ENCODE measurements around the gene ADAM22.

Gene ADAM22

DNA sequence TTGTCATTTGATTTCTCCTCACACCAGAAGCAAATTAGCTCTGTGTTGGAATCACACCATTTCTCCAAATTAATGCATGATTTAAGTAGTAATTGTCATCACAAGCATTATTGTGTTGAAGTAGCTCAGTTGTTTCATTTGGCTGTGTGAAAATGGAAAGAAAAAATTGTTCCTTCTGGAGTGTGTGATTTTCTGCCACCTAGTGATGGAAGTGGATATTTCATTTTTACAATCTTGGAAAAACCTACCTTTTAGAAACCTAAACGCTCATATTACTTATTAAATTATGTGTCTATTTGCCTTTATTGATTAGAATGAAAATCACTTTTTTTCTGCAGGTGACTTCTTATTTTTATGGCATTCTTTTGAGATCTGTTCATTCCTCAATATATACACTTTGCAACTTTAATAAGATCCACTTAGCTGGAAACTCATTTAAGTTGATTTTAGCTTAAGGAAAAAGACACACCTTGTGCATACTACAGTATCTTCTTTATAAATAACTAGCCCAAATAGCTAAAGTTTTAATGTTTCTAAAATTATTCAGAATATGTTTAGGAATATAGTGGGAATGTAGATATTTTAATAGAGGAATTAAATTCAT lies 235.8 kb downstream of the ADAM22 start:
- peak; percentile 30 for DNase-seq

DNA sequence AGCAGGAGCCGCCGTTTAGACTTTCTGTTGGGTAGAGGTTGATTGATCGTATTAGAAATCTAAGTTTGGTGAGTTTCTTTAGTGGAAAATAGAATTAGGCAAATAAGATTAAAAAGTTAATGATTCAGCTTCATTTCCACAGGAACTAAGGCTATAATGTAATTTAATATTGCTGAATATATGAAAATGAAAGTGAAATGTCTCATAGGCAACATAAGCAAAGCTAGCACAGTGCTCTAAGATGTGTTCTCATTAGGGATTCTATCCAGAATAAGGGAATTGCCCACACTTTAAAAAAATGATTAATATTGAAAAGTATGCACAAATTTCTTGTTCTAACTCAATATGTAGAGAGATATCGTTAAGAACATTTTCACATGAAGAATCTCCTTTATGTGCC lies 238.8 kb downstream of the ADAM22 start:
- no peak for DNase-seq

DNA sequence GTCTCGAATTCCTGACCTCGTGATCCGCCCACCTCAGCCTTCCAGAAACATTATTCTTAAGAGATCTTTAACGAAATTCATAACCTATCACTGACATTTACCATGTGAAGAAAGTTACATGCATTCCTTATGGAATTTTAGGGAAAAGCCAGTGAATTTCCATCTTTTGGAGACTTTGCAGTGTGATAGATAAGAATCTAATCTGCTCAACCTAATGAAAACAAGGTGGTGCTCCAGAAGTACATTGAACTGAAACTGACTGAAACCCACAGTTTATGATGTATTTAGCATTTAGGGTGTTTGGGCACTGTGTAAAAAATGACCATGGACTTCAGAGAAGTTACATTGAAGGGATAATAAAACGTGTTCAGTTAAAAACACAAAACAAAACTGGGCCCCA lies 242.1 kb downstream of the ADAM22 start:
- no peak for DNase-seq

DNA sequence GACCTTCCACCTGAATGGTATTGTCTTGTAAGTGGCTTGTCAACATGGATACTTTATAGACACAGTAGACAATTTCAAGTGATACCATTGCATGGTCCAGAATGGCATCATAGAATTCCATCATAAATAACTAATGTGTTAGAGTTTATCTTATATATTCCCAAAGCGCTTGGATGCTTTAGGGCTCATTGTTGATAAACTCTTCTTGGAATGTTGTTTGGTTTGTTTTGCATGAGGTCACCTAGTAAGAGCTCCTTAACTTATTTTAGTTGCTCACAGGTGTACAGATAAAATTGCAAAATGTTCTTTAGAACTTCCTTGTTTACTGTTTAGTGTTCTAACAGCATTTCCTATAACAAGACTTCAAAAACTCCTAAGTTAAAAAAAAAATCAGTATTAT lies 249.0 kb downstream of the ADAM22 start:
- DNase-seq = no peak

DNA sequence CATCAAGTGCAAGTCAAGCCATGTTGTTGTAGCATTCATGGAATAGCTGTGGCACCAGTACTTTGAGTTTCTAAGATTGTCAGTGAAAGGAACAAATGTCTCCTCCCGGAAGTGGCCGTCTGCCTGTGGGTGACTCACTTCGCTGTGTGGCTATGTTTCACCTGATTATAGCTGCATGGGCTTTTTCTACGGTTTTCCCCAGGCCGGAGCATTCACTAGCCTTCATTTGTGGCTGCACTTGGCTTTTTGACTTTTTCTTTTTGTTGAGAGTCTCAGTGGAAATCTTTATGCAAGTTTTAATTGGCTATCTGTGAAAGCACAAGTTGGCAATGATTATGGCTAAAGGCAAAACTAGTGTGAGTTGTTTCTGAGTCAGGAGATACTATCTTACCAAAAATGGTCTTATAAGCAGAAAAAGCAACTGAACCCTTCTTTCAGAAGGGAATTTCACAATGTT lies 250.8 kb downstream of the ADAM22 start:
- DNase-seq = no peak

DNA sequence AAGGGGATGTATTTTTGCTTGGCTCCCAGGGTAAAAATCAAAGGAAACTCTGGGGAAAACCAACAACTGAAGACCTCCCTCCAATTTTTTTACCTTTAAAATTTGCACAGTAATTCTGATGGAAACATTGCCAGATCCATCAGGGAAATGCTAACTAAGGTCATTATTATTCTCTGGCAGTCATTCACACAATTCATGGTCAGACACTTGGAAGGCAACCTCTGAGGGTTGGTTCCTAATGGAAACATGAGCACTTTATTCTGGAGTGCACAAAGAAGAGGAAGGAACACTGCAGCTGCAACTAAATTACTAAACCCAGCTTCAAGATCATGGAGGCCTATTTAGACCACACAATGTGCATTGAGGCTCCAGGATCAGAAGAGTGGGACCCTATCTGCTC lies 251.6 kb downstream of the ADAM22 start:
- DNase-seq = no peak

DNA sequence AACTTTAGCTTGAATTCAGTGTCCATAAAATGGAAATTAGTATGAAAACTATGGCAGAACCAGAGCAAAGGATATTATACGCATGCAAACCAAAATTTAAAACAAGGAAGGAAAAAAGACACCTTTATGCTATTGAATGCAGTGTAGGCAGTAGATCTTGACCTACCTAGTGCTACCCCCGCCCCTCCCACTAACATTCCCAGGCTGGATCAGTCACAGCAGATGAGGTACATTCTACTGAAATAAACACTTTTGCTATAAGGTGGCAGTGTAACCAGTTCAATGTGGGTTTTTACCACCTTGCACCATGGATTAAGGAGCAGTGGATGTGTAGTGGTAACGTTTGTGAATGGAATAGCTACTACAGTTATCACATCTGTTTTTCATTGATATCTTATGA lies 257.9 kb downstream of the ADAM22 start:
- DNase-seq = peak; percentile 80

DNA sequence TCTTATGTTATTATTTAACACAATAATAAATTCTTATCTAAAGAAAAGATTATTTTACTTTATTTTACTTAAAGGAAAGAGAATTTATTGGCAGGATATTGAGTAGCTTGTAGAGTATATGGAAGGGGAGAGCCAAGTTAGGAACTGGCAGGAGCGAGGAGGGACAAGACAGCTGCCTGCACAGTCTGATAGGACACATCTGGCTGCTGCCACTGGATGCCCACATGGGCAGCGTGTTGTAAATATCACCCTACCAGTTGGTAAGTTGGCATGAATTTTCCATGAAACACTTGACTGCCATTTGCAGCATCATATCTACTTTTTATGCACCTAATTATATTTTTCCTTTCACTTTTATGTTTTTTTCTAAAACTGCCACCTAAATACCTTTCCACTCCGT lies 266.2 kb downstream of the ADAM22 start:
- no peak for DNase-seq

DNA sequence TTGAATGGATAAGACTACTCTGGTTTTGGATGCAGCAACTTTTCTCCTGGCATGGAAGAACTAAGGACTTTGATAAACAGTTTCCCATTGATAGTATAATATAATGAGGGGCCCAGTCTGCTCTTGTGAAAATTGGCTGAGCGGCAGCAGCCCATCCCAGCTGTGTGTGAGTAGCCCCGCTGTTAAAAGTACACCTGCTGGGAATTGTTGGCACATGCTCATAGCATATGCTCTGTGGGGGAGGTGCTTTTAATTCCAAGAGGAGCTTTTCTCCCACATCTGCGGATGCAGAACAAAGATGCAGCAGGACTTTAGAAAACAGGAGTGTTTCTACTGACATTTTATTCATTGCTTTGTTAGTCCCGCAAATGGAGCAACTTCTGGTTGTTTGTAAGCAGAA lies 266.7 kb downstream of the ADAM22 start:
- peak; percentile 35 for DNase-seq

DNA sequence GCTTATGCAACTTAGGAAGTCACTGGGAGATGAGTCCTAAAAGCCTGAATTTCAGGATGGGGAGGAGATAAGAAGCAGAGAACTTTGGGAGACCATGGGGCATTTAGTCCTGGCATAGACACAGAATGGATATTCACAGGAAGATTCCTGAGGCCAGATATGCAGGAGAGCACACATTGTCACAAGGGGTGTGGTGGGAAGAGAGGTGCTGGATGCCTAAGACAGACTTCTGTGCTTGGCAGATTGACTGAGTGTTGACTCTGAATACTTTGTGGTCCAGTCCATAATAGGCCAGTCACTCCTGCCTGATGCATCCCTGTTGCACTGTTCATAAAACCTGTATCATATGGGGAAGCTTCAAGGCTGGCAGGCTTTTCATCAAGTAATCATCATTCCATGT lies 267.3 kb downstream of the ADAM22 start:
- DNase-seq = no peak

DNA sequence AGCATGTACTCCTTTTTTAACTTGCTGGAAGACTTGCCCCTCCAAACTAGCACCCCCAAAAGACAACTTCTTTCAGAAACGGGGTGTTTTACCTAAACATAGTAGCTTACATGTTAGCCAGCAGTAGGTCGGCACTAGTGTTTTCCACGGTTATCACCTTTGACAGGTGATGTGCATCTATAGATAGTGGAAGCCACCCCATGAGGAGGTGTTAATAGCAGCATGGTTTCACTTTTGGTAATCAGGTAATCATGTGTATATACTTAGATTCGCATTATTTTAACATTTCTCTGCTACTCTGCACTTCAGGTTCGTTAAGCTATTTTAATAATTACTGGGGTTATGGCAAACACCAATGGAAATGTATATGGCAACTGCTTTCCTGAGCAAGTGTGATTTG lies 268.2 kb downstream of the ADAM22 start:
- no peak for DNase-seq

DNA sequence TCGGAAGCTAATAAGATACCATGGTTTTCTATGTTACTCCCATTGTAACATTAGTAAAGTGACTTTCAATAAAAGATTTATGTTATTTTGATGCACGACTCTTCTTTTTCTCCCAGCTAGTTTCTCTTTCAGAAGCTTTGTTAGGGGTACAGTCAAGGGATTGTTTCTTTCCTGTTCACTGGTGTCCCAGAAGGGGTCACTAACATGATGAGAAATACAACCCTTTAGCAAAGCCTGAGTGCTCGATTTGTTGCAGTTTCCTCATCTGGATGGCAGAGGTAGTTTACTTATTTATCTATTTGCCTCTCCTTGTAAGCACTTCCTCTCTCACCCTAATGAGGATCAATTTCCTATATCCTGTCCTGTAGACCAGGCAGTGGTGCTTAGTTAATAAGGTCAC lies 268.7 kb downstream of the ADAM22 start:
- DNase-seq = no peak

DNA sequence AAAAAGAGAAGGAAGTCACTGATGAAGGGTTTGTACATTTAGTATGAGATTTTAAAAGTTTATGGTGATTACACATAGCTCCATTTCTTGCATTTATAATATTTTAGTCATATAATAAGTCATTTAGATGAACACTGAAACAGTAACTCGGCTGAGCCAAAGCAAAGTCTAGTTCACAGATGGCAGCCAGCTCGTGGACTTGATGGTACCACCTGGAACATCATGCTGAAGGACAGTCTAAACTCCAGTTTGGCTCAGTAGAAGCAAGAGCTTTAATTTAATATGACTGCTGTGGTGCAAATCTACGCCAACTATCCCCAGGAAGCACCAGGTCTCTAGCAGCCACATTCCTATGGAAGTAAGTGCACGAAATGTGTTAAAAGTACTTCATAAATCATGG lies 269.4 kb downstream of the ADAM22 start:
- no peak for DNase-seq

DNA sequence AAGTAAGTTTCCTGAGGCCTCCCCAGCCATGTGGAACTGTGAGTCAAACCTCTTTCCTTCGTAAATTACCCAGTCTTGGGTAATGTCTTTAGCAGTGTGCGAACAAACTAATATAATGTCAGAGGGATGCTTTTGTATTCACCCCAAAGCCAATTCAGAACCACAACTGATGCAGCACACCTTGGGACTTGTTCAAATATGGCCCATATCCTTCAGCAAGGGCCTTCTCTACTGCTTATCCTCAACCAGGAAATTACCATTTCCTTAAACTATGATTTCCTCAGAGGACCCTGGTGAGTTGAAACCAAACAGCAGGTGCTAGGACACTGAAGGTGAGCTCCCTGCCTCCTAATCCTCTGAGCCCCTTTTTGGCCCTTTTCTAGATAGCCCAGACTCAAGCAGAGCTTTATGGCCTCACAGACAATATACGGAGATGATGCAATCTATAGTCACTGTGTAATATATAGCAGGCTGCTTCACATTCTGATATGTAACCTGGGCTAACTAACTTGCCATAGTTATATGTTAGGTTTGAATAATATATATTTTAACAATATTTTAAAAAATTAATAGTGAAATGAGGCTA lies 270.6 kb downstream of the ADAM22 start:
- no peak for DNase-seq

DNA sequence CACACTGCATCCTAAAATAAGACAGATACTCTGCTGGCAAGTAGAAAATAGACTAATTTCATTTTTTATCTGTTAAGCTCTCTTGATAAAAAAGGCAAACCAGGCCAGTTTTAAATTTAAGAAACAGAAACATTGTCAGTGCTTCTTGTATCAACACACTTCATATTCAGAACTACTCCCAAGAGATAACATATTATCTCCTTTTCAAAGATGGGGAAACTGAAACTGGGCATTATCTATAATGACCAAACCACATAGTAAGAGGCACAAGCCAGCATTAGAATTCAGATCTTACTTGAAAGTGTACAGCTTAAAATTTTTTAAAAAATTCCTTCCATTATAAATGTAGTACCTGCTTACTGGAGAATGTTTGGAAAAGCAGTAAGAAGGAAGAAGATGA lies 271.1 kb downstream of the ADAM22 start:
- no peak for DNase-seq

DNA sequence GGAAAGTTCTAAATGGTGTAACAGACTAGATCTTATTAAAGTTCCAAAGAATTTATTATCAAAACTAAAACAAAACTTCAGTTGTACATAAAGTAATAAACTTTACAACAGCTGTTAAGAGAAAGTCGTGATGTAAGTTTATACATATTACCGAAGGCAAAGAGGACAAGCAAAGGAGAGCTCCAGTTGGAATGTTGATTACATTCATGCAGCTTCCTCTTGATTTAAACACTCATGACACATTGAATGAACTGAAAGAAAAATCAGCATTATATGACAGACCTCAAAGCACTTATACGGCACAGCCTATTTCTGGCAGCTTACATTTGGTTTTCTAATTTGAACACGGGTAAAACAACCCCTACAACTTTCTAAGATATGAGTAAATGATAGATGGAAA lies 272.2 kb downstream of the ADAM22 start:
- DNase-seq = no peak

DNA sequence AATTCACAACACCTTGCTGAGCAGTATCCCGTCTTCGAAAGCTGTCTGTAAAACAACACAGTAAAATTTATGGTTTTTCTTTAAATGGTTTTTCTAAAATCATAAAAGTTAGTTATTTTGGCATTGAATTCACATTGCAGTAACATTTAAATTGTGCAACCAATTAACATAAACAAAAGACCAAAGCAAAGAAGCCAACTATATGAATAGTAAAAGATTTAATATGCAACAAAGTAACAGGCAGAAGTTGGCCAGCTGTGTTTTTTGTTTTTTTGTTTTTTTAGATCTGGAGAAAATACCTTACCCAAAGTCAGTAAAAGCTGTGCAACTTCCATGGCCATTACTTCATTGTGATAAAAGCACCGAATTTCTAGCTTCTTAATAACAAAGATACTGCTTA lies 274.5 kb downstream of the ADAM22 start:
- DNase-seq = no peak

DNA sequence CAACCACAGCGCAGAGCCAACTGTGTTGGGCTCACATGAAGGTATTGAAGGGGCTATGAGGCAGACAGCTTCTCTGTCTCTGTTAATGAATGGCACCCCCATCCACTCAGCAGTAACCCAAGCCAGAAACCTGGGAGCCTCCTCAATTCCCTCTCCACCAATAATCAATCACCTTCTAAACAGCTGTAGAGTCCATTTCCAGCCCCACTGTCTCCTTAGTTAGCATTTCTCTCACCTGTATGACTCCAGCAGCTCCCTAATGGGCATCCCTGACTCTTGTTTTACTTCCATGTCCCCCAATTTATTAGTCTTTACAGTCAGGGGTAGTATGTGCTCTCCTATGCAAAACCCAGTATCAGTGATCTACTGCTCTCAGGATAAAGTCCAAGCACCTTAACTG lies 278.9 kb downstream of the ADAM22 start:
- DNase-seq = no peak

DNA sequence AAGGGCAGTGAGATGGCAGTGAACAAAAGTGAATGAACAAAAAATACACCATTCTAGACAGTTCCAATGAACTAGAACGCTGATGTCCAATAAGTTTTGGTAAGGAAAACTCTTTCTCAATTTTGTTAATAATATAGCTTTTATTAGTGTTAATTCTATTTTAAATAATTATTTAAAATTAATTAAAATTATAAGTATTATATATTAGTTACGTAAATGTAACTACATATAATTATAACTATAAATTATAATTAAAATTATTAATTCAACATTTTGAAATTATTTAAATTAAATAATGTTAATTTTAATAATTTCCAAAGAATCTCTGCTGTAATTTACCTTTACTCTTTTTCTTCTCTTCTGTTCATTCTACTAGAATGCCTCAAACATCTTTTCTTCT lies 280.4 kb downstream of the ADAM22 start:
- DNase-seq = no peak

DNA sequence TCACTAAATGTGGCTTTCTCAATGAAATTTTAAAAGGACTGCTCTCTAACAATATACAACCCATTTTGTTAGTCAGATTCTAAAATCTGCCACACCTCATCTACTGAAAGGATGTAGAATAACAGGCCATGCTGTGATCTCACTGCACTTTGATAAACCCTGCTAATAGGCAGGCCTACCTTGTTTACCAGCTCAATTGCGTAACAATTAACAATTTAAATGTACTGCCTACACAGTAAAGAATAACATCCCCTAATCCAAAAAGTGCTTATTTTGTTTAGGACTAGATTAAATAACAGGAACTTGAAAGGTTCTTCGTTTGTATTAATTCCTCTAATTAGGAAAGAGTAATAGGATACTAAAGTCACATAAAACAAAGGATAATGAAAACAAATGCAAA lies 281.2 kb downstream of the ADAM22 start:
- no peak for DNase-seq

DNA sequence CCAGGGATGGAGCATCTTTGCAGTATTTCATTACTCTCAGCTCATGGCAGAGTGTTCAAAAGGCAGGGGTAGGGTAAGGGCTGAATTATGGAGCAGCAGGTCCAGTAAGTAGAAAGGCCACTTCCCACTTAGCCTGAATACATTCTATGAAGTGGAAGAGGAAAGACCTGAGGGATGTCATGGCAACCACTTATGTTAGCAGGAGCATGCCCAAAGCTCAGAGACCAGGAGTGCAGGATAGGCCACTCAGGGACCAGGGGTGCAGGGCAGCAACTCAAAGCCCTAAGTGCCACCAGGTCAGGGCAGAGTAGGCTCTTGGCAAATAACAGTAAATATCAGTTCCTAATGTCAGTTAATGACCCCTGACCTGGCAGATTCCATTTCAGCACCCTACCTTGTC lies 282.2 kb downstream of the ADAM22 start:
- no peak for DNase-seq

DNA sequence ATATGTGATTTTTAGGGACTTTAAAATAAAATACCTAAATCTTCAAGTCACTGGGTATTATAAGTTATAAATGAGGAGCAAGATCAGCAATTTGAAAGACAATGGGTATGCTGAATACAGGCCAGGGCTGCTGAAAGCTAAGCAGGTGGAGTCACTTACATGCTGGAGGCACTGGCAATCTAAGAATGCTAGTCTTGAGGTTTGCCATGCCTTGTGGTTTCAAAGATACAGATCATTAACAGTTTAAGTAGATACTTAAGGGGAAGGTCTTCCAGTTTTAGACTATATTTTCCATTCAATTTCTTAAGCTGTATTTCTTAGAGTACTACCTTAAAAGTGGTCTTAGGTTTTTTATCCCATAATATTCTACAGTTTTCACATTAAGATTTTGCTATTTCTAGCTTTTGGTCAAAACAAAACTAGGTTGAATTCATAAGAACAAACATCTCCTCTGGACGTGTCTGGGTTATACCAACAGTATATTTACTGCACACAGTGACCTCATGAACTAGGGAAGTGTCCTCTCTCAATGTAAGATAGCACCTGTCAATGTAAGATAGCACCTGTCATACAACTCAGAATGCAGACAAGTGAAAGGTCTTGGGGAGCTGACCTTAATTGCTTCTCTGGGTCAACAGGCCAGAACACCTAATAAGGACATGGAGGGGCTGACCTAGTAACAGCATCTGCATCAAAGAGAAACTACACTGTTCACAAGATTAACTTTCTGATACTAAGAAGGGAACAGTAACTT lies 283.8 kb downstream of the ADAM22 start:
- DNase-seq = no peak

DNA sequence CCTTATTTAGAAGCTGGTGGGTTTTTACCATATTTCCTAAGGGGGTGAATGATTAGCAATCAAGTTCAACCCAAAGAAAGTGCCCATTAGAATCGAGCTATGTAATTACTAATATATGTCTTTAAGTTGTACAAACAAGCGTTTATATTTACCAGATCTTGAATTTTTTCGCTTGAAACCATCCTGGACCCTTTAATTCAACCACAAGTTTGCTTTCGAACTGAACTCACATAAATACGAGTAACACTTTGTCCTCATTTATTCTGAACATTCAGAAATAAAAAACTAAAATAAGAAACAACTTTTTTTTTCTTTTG lies 284.3 kb downstream of the ADAM22 start:
- no peak for DNase-seq

DNA sequence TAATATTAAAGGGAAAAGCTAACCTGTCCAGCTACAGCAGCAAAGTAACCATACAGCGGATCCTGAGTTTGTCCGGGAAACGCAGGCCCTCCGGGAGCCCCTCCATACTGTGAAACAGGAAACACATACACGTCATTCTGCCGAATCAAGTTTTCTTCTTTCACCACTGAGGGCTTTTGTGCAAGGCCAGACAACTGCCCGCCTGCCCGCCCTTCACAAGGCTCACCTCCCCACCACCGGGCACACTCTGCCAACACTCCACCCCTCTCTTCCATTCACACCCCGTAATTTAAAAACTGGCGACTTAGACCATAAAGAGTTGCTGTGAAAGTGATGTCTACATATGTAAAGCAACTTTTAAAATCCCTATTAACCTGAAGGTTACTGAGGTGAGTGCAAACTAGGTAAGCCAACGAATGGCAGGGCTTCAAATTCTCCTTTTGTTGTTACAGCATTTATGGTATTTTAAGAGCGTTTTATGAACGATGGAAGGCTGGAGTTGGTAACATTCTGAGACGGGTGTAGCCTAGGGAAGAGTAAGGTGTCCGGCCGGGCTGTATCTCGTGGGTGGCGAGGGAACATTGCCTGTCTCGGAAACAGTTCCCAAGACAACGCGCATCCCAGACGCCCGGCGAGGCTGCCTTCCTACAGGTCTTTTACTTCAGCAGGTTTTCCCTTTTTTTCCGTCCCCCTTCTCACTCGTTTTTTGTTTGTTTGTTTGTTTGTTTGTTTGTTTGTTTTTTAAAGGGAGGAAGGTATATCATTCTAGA lies 285.0 kb downstream of the ADAM22 start:
- DNase-seq = peak; percentile 55

All from NCI-H526 treated with DMSO at 0.1 percent for 48 hours (cell line).